GM18526 (cell line): ENCODE data around the gene ACSS3.

ENCODE experiments used
- POLR2A ChIP-seq: IDR thresholded peaks from 3 replicates; pipeline ENCODE4 v1.6.1; 2011; ENCODE audit not compliant: insufficient read length; ENCODE audit errors: extremely low read depth

The ACSS3 gene

GRCh38 chr12:81085832-81086231 is 8.0 kb downstream of the ACSS3 start:
- no peak for TF ChIP-seq POLR2A

DNA sequence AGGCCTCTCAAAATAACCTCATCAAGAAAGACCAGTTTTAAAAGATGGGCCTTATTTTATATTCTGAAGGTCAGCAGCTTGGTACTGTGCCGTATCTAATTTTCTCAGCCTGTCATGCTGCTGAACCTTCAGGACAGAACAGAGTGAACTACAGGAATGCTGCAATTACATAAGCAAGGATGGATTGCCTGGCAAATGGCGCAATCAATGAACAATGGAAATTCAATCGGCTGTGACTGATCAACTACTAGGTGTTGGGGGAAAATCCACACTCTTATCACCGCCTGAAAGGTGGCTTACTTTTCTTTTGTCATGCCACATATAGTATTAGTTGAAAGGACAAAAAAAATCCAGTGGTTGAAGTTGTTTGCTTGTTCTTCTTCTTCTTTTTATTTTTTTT is 8.5 kb downstream of the ACSS3 start:
- TF ChIP-seq POLR2A = no peak

DNA sequence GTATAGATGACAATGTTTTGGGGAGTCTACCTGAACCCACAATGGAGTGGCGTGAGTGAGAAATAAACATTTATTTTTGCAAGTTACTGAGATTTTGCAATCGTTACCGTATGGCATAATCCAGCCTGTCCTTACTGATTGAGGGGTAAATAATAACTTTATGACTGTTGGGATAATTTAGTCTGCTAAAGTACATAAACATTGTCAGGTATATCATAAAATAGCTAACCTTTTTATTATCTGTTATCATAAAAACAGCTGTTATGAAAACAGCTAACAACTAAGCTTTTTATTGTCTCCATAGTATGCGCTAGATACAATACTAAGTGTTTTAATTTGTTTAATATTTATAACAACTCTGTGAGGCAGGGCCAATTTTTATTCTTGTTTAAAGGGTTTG is 10.3 kb downstream of the ACSS3 start:
- no peak for TF ChIP-seq POLR2A

GRCh38 chr12:81089412-81089811 is 11.5 kb downstream of the ACSS3 start:
- TF ChIP-seq POLR2A = no peak

DNA sequence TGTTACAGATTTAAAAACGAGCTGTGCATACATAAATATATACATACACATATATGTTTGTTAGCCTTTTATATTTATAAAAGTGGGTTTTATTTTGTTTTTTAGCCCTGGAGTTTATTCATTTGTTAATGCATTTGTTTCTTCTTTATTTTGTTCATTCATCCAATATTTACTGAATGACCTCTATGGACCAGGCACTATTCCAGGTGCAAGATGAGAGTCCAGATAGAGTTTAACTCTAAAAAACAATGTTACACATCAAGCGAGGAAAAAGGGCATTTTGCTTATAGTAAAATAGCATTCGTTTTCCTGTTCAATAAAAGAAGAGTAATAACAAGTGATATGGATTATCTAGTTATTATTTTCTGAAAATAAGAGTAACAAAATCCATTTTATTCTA is 14.2 kb downstream of the ACSS3 start:
- no peak for TF ChIP-seq POLR2A

DNA sequence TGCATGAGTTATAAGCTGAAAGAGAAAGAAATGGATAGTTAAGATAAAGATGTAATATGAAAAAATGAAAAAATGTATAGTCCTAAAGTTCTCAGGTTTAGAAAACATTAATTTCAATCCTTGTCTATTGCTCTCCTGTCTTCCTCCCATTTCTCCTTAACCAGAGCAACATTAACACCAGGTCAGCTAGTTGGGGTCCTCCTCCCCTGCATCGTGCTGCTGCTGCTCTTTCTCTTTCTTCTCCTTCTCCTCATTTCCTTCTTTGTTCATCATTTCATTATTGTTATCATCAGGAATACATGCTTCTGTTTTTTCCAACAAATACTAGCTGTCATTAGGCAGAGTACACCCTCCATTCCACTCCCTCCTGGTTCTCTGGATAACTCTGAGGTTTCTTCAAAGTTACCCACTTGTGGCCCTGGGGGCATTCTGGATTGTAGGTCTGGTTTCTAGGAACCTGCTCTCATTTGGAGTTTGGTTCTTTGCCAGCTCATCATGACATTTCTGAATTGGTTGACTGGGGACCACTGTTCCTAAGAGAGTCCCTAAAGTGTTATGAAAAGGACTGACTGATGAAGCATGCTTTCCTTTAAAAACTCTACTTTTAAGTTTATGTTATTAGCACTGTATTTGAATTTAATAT is 17.0 kb downstream of the ACSS3 start:
- no peak for TF ChIP-seq POLR2A

- TF ChIP-seq POLR2A = no peak
Observed at GRCh38 chr12:81095501-81096232, 17.8 kb downstream of the ACSS3 start.

- no peak for TF ChIP-seq POLR2A
Observed at GRCh38 chr12:81105687-81106086, 27.8 kb downstream of the ACSS3 start.

DNA sequence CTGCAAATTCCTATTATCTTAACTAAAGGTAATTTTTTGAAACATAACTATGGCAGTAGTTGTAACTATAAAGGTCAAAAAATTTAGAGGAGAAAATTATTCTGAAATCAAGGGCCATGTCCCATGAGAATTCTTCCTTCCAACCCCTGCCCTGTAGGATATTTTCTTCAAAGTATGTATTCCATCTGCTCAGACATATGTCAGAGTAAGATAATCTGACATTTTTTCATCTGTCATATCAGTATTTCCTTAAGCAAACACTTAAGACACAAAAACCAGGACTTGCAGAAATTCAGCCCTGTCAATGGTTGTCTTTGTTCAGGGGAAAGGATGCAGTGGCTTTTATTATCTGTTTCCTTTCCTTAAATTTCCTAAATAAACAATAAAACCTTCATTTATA is 36.3 kb downstream of the ACSS3 start:
- TF ChIP-seq POLR2A = no peak

- no peak for TF ChIP-seq POLR2A
Observed at GRCh38 chr12:81120961-81121360, 43.1 kb downstream of the ACSS3 start.

- TF ChIP-seq POLR2A = no peak
Observed at GRCh38 chr12:81123611-81124010, 45.7 kb downstream of the ACSS3 start.

- TF ChIP-seq POLR2A = no peak
Observed at GRCh38 chr12:81125691-81126090, 47.8 kb downstream of the ACSS3 start.

DNA sequence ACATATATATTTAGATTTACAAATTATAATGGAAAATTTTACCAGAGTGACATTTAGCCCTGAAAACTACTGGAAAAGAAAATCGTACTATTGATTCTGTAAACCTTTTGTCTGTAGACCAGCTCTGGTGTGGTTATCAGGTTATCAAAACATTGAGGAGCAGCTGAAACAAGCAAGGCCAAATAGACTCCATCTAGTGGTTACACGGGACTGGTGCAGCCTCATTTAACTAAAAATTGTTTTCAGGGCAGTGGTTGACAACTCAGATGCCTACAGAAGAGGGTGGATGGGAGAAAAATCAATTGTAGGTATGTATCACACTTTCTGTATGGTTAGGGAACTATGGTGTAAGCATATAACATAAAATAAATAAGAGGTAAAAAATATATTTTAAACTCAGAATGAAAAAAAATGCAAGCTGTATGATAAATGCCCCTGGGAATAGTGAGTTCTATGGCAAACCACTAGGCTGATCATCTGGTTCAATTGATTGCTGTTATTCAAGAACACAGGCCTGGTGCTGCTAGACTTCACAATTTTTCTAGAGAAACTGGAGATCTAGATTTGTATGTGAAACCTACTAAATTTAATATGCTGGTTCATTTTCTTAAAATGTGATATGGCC is 51.2 kb downstream of the ACSS3 start:
- TF ChIP-seq POLR2A = no peak

DNA sequence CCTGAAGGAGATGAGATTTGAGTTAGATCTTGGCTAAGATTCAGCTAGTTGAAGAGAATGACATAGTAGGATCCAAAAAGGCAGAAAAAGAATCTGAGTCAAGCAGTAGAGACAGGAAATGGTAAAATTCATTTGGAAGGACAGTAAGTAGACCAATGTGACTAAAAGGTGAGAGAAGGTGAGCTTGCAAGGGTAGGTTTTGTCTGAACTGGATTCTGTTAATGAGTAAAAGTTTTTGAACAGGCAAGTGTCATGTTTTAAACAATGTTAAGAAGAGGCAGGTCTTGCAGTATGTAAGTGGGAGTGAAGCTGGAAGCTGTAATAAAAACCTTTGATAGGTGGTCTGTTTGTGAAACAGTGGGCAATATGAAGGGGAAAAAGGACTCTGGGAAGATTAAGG is 58.6 kb downstream of the ACSS3 start:
- no peak for TF ChIP-seq POLR2A

DNA sequence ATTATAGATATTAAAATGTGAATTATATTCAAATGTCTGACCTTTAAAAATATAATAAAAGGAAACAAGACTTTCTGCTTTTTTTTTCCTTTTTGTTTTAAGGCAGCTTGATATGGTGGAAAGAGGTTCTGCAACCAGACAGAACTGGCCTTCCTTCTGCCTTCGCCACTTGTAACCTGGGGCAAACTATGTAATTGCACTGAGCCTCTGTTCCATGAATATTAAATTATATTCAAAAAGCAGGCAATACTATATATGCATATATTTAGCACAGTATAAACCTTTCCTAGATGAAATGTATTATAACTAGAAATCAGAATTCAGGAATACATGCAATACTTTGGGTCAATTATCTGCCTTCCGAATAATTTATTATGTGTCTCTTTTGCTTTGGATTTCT is 59.9 kb downstream of the ACSS3 start:
- TF ChIP-seq POLR2A = no peak

GRCh38 chr12:81141217-81141616 is 63.3 kb downstream of the ACSS3 start:
- no peak for TF ChIP-seq POLR2A

DNA sequence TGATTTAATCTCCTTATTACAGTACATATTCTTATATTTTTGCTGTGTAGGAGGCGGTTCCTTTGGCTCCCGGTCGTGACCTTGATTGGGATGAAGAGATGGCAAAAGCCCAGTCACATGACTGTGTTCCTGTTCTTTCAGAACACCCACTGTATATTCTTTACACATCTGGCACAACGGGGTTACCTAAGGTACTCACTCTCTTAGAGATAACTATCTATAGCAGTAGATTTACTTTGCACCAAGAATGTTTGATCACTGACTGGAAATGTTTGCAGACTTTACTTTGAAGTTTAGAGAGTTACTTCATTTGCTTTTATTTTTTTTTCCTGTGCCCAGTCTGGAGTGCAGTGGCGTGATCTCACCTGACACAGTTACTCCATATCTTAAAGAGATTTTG is 65.2 kb downstream of the ACSS3 start:
- no peak for TF ChIP-seq POLR2A
